K562 (cell line): ENCODE results near the gene SNRNP70. TPM values are rescaled to one million over a fixed set of nuclear protein-coding genes. Genes with fewer than 3 reads are reported as not detected.

Experiments used
- NBN ChIP-seq: fragments of 450-650 bp; IDR thresholded peaks from 2 replicates; pipeline ENCODE4 v1.6.1; 2016; ENCODE audit warnings: low read depth, mild to moderate bottlenecking
- PHF21A ChIP-seq: fragments of 450-650 bp; IDR thresholded peaks from 2 replicates; pipeline ENCODE4 v1.6.1; 2017; ENCODE audit warnings: low read depth, borderline replicate concordance
- POU5F1 ChIP-seq: fragments of 150-350 bp; IDR thresholded peaks from 2 replicates; pipeline ENCODE4 v1.6.1; 2014; ENCODE audit warnings: borderline replicate concordance, low read length, low read depth, mild to moderate bottlenecking; ENCODE audit not compliant: partially characterized antibody
- polyA plus RNA-seq, 8 experiments: library from polyadenylated mRNA; depleted of rRNA in 4 of 8; stranded (reverse) in 5 of 8; unstranded in 3 of 8; fragments of >200 nt; fragmentation: Nextera tagmentation in 2 of 8; fragmentation: Illumina TruSeq in 1 of 8; extraction: Ambion mirVana in 2 of 8; extraction: Trizol in 1 of 8; gene quantifications; 2 replicates each; pipeline versions ENCODE4 v1.2.1 to v1.2.3, GENCODE V29; 2011 to 2014; ENCODE audit warnings: inconsistent platforms in 1 of 8, missing spikeins in 1 of 8
- total RNA-seq, 7 experiments: library from RNA; depleted of rRNA in 6 of 7; stranded (reverse); fragments of >200 nt in 6 of 7; fragmentation: Illumina TruSeq in 2 of 7; extraction: Trizol in 2 of 7; gene quantifications; 2 replicates each; pipeline versions ENCODE4 v1.2.1 to v1.2.3, GENCODE V29; 2011 to 2021; ENCODE audit warnings: low replicate concordance in 1 of 7
- TF ChIP-seq, protein P1 (sequence below): fragments of 200-600 bp; sonication (generic); IDR thresholded peaks from one replicate; pipeline ENCODE4 v1.6.1; 2012; ENCODE audit warnings: mild to moderate bottlenecking, low read depth, low read length, inconsistent platforms

SNRNP70 gene
- total and polyA plus RNA-seq, 9 of the 15 experiments (the other 6 are each of a cell fraction or from before 2014, with no cell fraction given) = 2.8 to 496 (median 136) TPM

GRCh38 chr19:49119411-49120324 is 34.4 kb downstream of the SNRNP70 start, which contains the start of gene PPFIA3 (continued):
- TF ChIP-seq, protein P1, sequence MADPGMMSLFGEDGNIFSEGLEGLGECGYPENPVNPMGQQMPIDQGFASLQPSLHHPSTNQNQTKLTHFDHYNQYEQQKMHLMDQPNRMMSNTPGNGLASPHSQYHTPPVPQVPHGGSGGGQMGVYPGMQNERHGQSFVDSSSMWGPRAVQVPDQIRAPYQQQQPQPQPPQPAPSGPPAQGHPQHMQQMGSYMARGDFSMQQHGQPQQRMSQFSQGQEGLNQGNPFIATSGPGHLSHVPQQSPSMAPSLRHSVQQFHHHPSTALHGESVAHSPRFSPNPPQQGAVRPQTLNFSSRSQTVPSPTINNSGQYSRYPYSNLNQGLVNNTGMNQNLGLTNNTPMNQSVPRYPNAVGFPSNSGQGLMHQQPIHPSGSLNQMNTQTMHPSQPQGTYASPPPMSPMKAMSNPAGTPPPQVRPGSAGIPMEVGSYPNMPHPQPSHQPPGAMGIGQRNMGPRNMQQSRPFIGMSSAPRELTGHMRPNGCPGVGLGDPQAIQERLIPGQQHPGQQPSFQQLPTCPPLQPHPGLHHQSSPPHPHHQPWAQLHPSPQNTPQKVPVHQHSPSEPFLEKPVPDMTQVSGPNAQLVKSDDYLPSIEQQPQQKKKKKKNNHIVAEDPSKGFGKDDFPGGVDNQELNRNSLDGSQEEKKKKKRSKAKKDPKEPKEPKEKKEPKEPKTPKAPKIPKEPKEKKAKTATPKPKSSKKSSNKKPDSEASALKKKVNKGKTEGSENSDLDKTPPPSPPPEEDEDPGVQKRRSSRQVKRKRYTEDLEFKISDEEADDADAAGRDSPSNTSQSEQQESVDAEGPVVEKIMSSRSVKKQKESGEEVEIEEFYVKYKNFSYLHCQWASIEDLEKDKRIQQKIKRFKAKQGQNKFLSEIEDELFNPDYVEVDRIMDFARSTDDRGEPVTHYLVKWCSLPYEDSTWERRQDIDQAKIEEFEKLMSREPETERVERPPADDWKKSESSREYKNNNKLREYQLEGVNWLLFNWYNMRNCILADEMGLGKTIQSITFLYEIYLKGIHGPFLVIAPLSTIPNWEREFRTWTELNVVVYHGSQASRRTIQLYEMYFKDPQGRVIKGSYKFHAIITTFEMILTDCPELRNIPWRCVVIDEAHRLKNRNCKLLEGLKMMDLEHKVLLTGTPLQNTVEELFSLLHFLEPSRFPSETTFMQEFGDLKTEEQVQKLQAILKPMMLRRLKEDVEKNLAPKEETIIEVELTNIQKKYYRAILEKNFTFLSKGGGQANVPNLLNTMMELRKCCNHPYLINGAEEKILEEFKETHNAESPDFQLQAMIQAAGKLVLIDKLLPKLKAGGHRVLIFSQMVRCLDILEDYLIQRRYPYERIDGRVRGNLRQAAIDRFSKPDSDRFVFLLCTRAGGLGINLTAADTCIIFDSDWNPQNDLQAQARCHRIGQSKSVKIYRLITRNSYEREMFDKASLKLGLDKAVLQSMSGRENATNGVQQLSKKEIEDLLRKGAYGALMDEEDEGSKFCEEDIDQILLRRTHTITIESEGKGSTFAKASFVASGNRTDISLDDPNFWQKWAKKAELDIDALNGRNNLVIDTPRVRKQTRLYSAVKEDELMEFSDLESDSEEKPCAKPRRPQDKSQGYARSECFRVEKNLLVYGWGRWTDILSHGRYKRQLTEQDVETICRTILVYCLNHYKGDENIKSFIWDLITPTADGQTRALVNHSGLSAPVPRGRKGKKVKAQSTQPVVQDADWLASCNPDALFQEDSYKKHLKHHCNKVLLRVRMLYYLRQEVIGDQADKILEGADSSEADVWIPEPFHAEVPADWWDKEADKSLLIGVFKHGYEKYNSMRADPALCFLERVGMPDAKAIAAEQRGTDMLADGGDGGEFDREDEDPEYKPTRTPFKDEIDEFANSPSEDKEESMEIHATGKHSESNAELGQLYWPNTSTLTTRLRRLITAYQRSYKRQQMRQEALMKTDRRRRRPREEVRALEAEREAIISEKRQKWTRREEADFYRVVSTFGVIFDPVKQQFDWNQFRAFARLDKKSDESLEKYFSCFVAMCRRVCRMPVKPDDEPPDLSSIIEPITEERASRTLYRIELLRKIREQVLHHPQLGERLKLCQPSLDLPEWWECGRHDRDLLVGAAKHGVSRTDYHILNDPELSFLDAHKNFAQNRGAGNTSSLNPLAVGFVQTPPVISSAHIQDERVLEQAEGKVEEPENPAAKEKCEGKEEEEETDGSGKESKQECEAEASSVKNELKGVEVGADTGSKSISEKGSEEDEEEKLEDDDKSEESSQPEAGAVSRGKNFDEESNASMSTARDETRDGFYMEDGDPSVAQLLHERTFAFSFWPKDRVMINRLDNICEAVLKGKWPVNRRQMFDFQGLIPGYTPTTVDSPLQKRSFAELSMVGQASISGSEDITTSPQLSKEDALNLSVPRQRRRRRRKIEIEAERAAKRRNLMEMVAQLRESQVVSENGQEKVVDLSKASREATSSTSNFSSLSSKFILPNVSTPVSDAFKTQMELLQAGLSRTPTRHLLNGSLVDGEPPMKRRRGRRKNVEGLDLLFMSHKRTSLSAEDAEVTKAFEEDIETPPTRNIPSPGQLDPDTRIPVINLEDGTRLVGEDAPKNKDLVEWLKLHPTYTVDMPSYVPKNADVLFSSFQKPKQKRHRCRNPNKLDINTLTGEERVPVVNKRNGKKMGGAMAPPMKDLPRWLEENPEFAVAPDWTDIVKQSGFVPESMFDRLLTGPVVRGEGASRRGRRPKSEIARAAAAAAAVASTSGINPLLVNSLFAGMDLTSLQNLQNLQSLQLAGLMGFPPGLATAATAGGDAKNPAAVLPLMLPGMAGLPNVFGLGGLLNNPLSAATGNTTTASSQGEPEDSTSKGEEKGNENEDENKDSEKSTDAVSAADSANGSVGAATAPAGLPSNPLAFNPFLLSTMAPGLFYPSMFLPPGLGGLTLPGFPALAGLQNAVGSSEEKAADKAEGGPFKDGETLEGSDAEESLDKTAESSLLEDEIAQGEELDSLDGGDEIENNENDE = no peak
- no peak for TF ChIP-seq PHF21A
- TF ChIP-seq NBN = no peak
- TF ChIP-seq POU5F1 = no peak
